HCT116 (cell line): ENCODE data around the gene TMC8. TPM values are rescaled to one million over a fixed set of nuclear protein-coding genes. Genes with fewer than 3 reads are reported as not detected.

Source experiments
- ATAC-seq: fragments of 200-7000 bp; cut with Tn5 transposase; 2 replicates; pipeline ENCODE4 v1.9.1; 2020; ENCODE audit warnings: mild to moderate bottlenecking, moderate library complexity
- BruUV-seq: library from RNA; stranded (reverse); fragments of 400-500 nt; replicated peaks from 2 replicates; lab custom pipeline; 2021; lab: Mats Ljungman, UMichigan
- CTCF ChIA-PET: fragments of 300-600 bp; sonication (Branson Sonifier 250); formaldehyde crosslinking; loops from one replicate; lab custom pipeline; 2021; ENCODE audit warnings: antibody characterized with exemption; lab: Charles Lee
- POLR2A ChIA-PET: fragments of 300-600, 350-600 bp; sonication (Branson Sonifier 250); formaldehyde crosslinking; loops from one replicate; lab custom pipeline; 2021; ENCODE audit warnings: antibody characterized with exemption; lab: Charles Lee
- RAD21 ChIA-PET, 2 experiments: fragments of 300-600 bp; sonication (Branson Sonifier 250); formaldehyde crosslinking; loops; one replicate each; lab custom pipeline; 2023; ENCODE audit warnings: low total read pairs in 2 of 2; ENCODE audit not compliant: uncharacterized antibody in 2 of 2, unreplicated experiment in 2 of 2, low non-redundant PET in 1 of 2; lab: Charles Lee
- DNase-seq: peaks from one replicate; pipeline ENCODE4 v3.0.0-alpha.2; 2010; ENCODE audit warnings: low read depth, low spot score
- H2AFZ ChIP-seq: fragments of 200-600 bp; shearing (Covaris generic), sonication (generic); 2 replicates; pipeline ENCODE4 v1.6.1; 2017; ENCODE audit warnings: low read depth, mixed run types, mixed read lengths, antibody characterized with exemption, low read length; ENCODE audit not compliant: poor library complexity, severe bottlenecking
- H3K27ac ChIP-seq: 2 replicates; pipeline ENCODE4 v1.5.1; 2012; ENCODE audit warnings: low read depth, low read length
- H3K27me3 ChIP-seq: fragments of 200-600 bp; sonication (generic); 2 replicates; pipeline ENCODE4 v1.6.1; 2016; ENCODE audit warnings: mixed run types, low read length, mixed read lengths; ENCODE audit not compliant: insufficient read depth
- H3K36me3 ChIP-seq, 2 experiments: fragments of 200-500 bp in 1 of 2; fragments of 200-600 bp in 1 of 2; sonication (Bioruptor generic) in 1 of 2; sonication (generic) in 1 of 2; 2 replicates each; pipeline versions ENCODE4 v1.5.1 to v1.6.1; 2014 to 2016; ENCODE audit warnings: low read length in 2 of 2, inconsistent platforms in 1 of 2, mixed read lengths in 1 of 2, mixed run types in 1 of 2; ENCODE audit not compliant: insufficient read depth in 2 of 2, control insufficient read depth in 1 of 2
- H3K4me1 ChIP-seq, 2 experiments: fragments of 200-600 bp in 1 of 2; sonication (generic) in 1 of 2; 2 replicates each; pipeline versions ENCODE4 v1.5.1 to v1.6.1; 2012 to 2017; ENCODE audit warnings: low read length in 2 of 2, inconsistent platforms in 1 of 2, mild to moderate bottlenecking in 1 of 2, mixed read lengths in 1 of 2, mixed run types in 1 of 2, moderate library complexity in 1 of 2; ENCODE audit not compliant: insufficient read depth in 2 of 2, control insufficient read depth in 1 of 2
- H3K4me2 ChIP-seq: fragments of 200-600 bp; sonication (generic); 2 replicates; pipeline ENCODE4 v1.6.1; 2017; ENCODE audit warnings: mixed run types, low read length, mixed read lengths
- H3K4me3 ChIP-seq, 2 experiments: fragments of 200-600 bp in 1 of 2; sonication (generic) in 1 of 2; replicated peaks in 1 of 2; 2 replicates each; pipeline ENCODE4 v1.5.1; 2011 to 2016; ENCODE audit warnings: low read length in 2 of 2, control low read depth in 1 of 2, low read depth in 1 of 2, mild to moderate bottlenecking in 1 of 2, mixed read lengths in 1 of 2, mixed run types in 1 of 2
- H3K79me2 ChIP-seq: fragments of 200-600 bp; sonication (generic); 2 replicates; pipeline ENCODE4 v1.6.1; 2017; ENCODE audit warnings: mild to moderate bottlenecking, mixed run types, low read length, moderate library complexity, mixed read lengths; ENCODE audit not compliant: insufficient read depth
- H3K9ac ChIP-seq: fragments of 200-600 bp; sonication (generic); 2 replicates; pipeline ENCODE4 v1.6.1; 2016; ENCODE audit warnings: low read length, mixed read lengths
- H3K9me2 ChIP-seq: fragments of 200-600 bp; sonication (generic), shearing (Covaris generic); 2 replicates; pipeline ENCODE4 v1.6.1; 2017; ENCODE audit warnings: mixed run types, mild to moderate bottlenecking, moderate library complexity; ENCODE audit not compliant: insufficient read depth
- H3K9me3 ChIP-seq, 2 experiments: fragments of 200-500 bp in 1 of 2; fragments of 200-600 bp in 1 of 2; sonication (Bioruptor generic) in 1 of 2; sonication (generic) in 1 of 2; 2 replicates each; pipeline ENCODE4 v1.6.1; 2014 to 2017; ENCODE audit warnings: low read length in 2 of 2, mixed read lengths in 2 of 2, inconsistent platforms in 1 of 2, low read depth in 1 of 2, mild to moderate bottlenecking in 1 of 2, mixed run types in 1 of 2, moderate library complexity in 1 of 2; ENCODE audit not compliant: control insufficient read depth in 1 of 2, insufficient read depth in 1 of 2
- H4K20me1 ChIP-seq: fragments of 200-600 bp; sonication (generic), shearing (Covaris generic); 2 replicates; pipeline ENCODE4 v1.6.1; 2017; ENCODE audit warnings: mixed run types, mild to moderate bottlenecking, moderate library complexity; ENCODE audit not compliant: insufficient read depth
- ELF1 ChIP-seq: IDR thresholded peaks from 2 replicates; pipeline ENCODE4 v1.6.1; 2012; ENCODE audit warnings: low read depth, borderline replicate concordance
- EZH2phosphoT487 ChIP-seq: fragments of 200-600 bp; IDR thresholded peaks from 2 replicates; pipeline ENCODE4 v1.6.1; 2018; ENCODE audit warnings: antibody characterized with exemption, borderline replicate concordance
- POLR2A ChIP-seq: IDR thresholded peaks from 2 replicates; pipeline ENCODE4 v1.7.0; 2011; ENCODE audit warnings: borderline replicate concordance; ENCODE audit not compliant: insufficient read depth, insufficient read length; ENCODE audit errors: extremely low read depth
- POLR2AphosphoS5 ChIP-seq: IDR thresholded peaks from 2 replicates; pipeline ENCODE4 v1.6.1; 2011; ENCODE audit warnings: mild to moderate bottlenecking, low read depth, low read length, moderate library complexity
- SRF ChIP-seq: IDR thresholded peaks from 2 replicates; pipeline ENCODE4 v1.6.1; 2012; ENCODE audit warnings: low read depth
- ZFX ChIP-seq: fragments of 450-650 bp; IDR thresholded peaks from 2 replicates; pipeline ENCODE4 v1.6.1; 2017
- intact Hi-C: fragments of 100-400 bp; cut with micrococcal nuclease; formaldehyde crosslinking; loops from 2 replicates; pipeline ENCODE4 v1.10.0; 2022
- total RNA-seq: library from RNA; stranded (reverse); gene quantifications from one replicate; pipeline ENCODE4 v1.2.1, GENCODE V29; 2021; ENCODE audit not compliant: unreplicated experiment
- TF ChIP-seq, protein P1 (sequence below): IDR thresholded peaks from 2 replicates; pipeline ENCODE4 v1.6.1; 2011; ENCODE audit warnings: mild to moderate bottlenecking, low read length, moderate library complexity; ENCODE audit not compliant: insufficient replicate concordance; ENCODE audit errors: extremely low read depth
- TF ChIP-seq, protein P2 (sequence below): IDR thresholded peaks from 2 replicates; pipeline ENCODE4 v1.6.1; 2012
- TF ChIP-seq, protein P3 (sequence below), 3 experiments: fragments of 200-600 bp in 1 of 3; sonication (generic) in 1 of 3; IDR thresholded peaks in 2 of 3; conservative IDR thresholded peaks in 1 of 3; 2 replicates each; pipeline ENCODE4 v1.5.1; 2012 to 2017; ENCODE audit warnings: low read depth in 2 of 3, low read length in 2 of 3, antibody characterized with exemption in 1 of 3, borderline replicate concordance in 1 of 3, control low read depth in 1 of 3, mild to moderate bottlenecking in 1 of 3, mixed read lengths in 1 of 3, mixed run types in 1 of 3, moderate library complexity in 1 of 3; ENCODE audit not compliant: insufficient read depth in 1 of 3

TMC8 gene
- total RNA-seq, 1 experiment from 2014 or later: 7.8 TPM

DNA sequence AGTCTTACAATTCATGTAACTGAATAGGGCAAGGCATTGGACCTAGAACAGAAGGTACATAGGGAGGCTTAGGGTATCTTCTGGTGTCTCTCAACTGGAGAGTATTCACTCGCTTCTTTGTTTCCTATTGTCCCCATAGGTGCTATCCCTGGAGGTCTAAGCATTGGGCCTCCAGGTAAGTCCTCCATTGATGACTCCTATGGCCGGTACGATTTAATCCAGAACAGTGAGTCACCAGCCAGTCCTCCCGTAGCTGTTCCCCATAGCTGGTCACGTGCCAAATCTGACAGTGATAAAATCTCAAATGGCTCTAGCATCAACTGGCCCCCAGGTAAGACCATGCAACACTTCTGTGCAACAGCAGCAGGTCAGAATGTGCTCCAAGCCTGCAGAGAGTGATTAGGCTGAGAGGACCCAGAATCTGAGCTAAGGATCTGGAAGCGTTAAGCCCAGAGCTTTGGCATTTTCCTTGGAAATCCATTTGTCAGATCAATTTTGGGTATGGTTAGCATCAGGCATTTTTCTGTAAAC lies 37.7 kb upstream of the TMC8 start:
- Histone ChIP-seq H3K27me3 (no peaks in the 10 kb centered on the region), H3K4me2 (no peak overlapping the region), H3K4me1 (no peaks in the 10 kb centered on the region), H3K4me3 (no peak overlapping the region), H4K20me1 (no peaks in the 10 kb centered on the region), H3K36me3 (peaks cover 7 to 30% of the 10 kb centered on the region in 2 experiments; a peak in 3 of 4 replicates), H3K9me3 (no peaks in the 10 kb centered on the region), H3K9me2 (no peaks in the 10 kb centered on the region), H3K9ac (no peak overlapping the region), H3K79me2 (no peaks in the 10 kb centered on the region), H2AFZ (no peak overlapping the region), H3K27ac (no peak overlapping the region)
- TF ChIP-seq, protein P1, sequence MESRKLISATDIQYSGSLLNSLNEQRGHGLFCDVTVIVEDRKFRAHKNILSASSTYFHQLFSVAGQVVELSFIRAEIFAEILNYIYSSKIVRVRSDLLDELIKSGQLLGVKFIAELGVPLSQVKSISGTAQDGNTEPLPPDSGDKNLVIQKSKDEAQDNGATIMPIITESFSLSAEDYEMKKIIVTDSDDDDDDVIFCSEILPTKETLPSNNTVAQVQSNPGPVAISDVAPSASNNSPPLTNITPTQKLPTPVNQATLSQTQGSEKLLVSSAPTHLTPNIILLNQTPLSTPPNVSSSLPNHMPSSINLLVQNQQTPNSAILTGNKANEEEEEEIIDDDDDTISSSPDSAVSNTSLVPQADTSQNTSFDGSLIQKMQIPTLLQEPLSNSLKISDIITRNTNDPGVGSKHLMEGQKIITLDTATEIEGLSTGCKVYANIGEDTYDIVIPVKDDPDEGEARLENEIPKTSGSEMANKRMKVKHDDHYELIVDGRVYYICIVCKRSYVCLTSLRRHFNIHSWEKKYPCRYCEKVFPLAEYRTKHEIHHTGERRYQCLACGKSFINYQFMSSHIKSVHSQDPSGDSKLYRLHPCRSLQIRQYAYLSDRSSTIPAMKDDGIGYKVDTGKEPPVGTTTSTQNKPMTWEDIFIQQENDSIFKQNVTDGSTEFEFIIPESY: no peak
- TF ChIP-seq SRF (no peak), EZH2phosphoT487 (no peak), ZFX (no peak)
- ChIA-PET RAD21 (interaction anchor here in 1 of 2 experiments (0.6 kb wide), 1 partner anchor 20 kb away, joined by 3 read pairs; no protein-coding TSS in a partner anchor), POLR2A (interaction anchor here (0.6 kb wide), 1 partner anchor 13 kb away, joined by 3 read pairs; no protein-coding TSS in a partner anchor), CTCF (interaction anchor here (1.2 kb wide), 1 partner anchor 8 kb away, joined by 9 read pairs; no protein-coding TSS in a partner anchor)
- no TSS peak for BruUV-seq
- ATAC-seq: no peak
- no peak for DNase-seq
- intact Hi-C loops: no loop called here

DNA sequence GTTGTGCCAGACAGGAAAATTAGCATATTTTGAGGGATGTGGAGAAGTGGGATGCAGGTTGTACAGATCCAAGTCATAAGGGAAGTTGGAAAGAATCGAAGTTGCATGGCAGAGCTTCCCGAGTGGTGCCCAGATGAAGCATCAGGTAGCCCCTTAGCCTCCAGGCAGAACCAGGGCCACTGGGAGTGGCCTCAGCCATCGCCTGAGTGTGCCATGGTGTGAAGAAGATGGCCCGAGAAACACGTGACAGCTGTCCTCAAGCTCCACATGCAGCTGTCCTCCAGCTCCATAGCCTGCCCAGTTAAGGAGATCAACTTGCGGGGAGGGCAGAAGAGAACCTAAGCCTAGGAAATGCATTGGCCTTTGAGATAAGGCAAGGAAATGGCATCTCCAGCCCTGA lies 35.5 kb upstream of the TMC8 start:
- intact Hi-C loops: no loop called here
- TF ChIP-seq, protein P2, sequence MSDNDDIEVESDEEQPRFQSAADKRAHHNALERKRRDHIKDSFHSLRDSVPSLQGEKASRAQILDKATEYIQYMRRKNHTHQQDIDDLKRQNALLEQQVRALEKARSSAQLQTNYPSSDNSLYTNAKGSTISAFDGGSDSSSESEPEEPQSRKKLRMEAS: no peak
- TF ChIP-seq POLR2AphosphoS5 (no peak), POLR2A (no peak), ELF1 (no peak), ZFX (no peak)
- TF ChIP-seq, protein P3, sequence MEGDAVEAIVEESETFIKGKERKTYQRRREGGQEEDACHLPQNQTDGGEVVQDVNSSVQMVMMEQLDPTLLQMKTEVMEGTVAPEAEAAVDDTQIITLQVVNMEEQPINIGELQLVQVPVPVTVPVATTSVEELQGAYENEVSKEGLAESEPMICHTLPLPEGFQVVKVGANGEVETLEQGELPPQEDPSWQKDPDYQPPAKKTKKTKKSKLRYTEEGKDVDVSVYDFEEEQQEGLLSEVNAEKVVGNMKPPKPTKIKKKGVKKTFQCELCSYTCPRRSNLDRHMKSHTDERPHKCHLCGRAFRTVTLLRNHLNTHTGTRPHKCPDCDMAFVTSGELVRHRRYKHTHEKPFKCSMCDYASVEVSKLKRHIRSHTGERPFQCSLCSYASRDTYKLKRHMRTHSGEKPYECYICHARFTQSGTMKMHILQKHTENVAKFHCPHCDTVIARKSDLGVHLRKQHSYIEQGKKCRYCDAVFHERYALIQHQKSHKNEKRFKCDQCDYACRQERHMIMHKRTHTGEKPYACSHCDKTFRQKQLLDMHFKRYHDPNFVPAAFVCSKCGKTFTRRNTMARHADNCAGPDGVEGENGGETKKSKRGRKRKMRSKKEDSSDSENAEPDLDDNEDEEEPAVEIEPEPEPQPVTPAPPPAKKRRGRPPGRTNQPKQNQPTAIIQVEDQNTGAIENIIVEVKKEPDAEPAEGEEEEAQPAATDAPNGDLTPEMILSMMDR (IDR thresholded peaks at IDR 0.05 in 2 of 3, conservative IDR thresholded peaks at IDR 0.05 in 1 of 3; ENCODE audit: borderline replicate concordance in 1 of 3, insufficient read depth in 1 of 3, low read depth in 2 of 3, low read length in 2 of 3): no peak
- ATAC-seq: no peak
- Histone ChIP-seq H3K9me3 (no peaks in the 10 kb centered on the region), H3K27ac (no peak overlapping the region), H3K9ac (no peak overlapping the region), H2AFZ (no peak overlapping the region), H3K4me3 (no peak overlapping the region), H3K4me1 (no peaks in the 10 kb centered on the region), H3K9me2 (no peaks in the 10 kb centered on the region), H3K79me2 (no peaks in the 10 kb centered on the region), H4K20me1 (no peaks in the 10 kb centered on the region), H3K4me2 (no peak overlapping the region), H3K27me3 (no peaks in the 10 kb centered on the region), H3K36me3 (peaks cover 13 to 32% of the 10 kb centered on the region in 2 experiments; a peak in 3 of 4 replicates)
- POLR2A ChIA-PET: interaction anchor here (0.7 kb wide), 1 partner anchor 136 kb away, joined by 4 read pairs; no protein-coding TSS in a partner anchor
- RAD21 ChIA-PET: no interaction called here
- DNase-seq: no peak
- no TSS peak for BruUV-seq
- CTCF ChIA-PET: interaction anchor here (3.8 kb wide), 1 partner anchor 10 kb away, joined by 21 read pairs; no protein-coding TSS in a partner anchor
